Effector CD8-positive, alpha-beta T cell (primary cell): ENCODE results near the gene PLA2G4C.

ENCODE experiments used
- DNase-seq: peaks from one replicate; lab custom pipeline; 2025; lab: John Stamatoyannopoulos, UW

Gene PLA2G4C

GRCh38 chr19:48053076-48053475 lies 57.5 kb downstream of the PLA2G4C start:
- DNase-seq = no peak

GRCh38 chr19:48051335-48052033 lies 59.1 kb downstream of the PLA2G4C start:
- DNase-seq = no peak

GRCh38 chr19:48044561-48044960 lies 66.1 kb downstream of the PLA2G4C start:
- DNase-seq = no peak

- no peak for DNase-seq
Observed at GRCh38 chr19:48043675-48044258, 66.8 kb downstream of the PLA2G4C start, which contains the start of gene CABP5. TSS of gene CABP5 (minus strand) at chr19:48044079. CDS start at chr19:48043922, 157 bp downstream.

GRCh38 chr19:48041877-48042580 lies 68.6 kb downstream of the PLA2G4C start:
- DNase-seq = no peak

- no peak for DNase-seq
Observed at GRCh38 chr19:48036765-48037164, 73.9 kb downstream of the PLA2G4C start.

GRCh38 chr19:48033604-48034003 lies 77.0 kb downstream of the PLA2G4C start:
- DNase-seq = no peak

- no peak for DNase-seq
Observed at GRCh38 chr19:48030073-48030472, 80.5 kb downstream of the PLA2G4C start.

- DNase-seq = no peak
Observed at GRCh38 chr19:48029431-48029830, 81.2 kb downstream of the PLA2G4C start.

- no peak for DNase-seq
Observed at GRCh38 chr19:48025480-48025879, 85.1 kb downstream of the PLA2G4C start.

- DNase-seq = no peak
Observed at GRCh38 chr19:48023518-48023917, 87.1 kb downstream of the PLA2G4C start.

- DNase-seq = no peak
Observed at GRCh38 chr19:48023011-48023410, 87.6 kb downstream of the PLA2G4C start.

- DNase-seq = no peak
Observed at GRCh38 chr19:48020686-48021085, 89.9 kb downstream of the PLA2G4C start.

GRCh38 chr19:48010932-48011758 lies 99.5 kb downstream of the PLA2G4C start:
- no peak for DNase-seq

GRCh38 chr19:48006762-48007161 lies 103.9 kb downstream of the PLA2G4C start:
- no peak for DNase-seq

- no peak for DNase-seq
Observed at GRCh38 chr19:48004236-48004635, 106.4 kb downstream of the PLA2G4C start.

- DNase-seq = no peak
Observed at GRCh38 chr19:48000846-48001245, 109.8 kb downstream of the PLA2G4C start.

GRCh38 chr19:47998800-47999199 lies 111.8 kb downstream of the PLA2G4C start:
- no peak for DNase-seq
